CD8-positive, alpha-beta memory T cell (primary cell): ENCODE results near the gene FOXC1. TPM values are rescaled to one million over a fixed set of nuclear protein-coding genes. Genes with fewer than 3 reads are reported as not detected.

Source experiments
- CTCF ChIA-PET: fragments of 350-600 bp; sonication (Branson Sonifier 250); formaldehyde crosslinking; loops from one replicate; lab custom pipeline; 2021; ENCODE audit warnings: antibody characterized with exemption; lab: Charles Lee
- POLR2A ChIA-PET: fragments of 350-600 bp; sonication (Branson Sonifier 250); formaldehyde crosslinking; loops from one replicate; lab custom pipeline; 2021; ENCODE audit warnings: antibody characterized with exemption; lab: Charles Lee
- DNase-seq, 5 donors: peaks; one replicate each; pipeline versions ENCODE4 v3.0.0 to v3.0.0-alpha.2; 2020 to 2022; ENCODE audit warnings: mixed read lengths in 1 of 5
- H3K27ac ChIP-seq: one replicate; pipeline ENCODE4 v1.7.0; 2013; ENCODE audit warnings: low read depth, mild to moderate bottlenecking, low read length, moderate library complexity
- H3K27me3 ChIP-seq: 2 replicates; pipeline ENCODE4 v1.7.0; 2013; ENCODE audit warnings: low read length, mild to moderate bottlenecking; ENCODE audit not compliant: insufficient read depth, poor library complexity, severe bottlenecking
- H3K36me3 ChIP-seq: 2 replicates; pipeline ENCODE4 v1.7.0; 2013; ENCODE audit warnings: mild to moderate bottlenecking, low read length, moderate library complexity; ENCODE audit not compliant: insufficient read depth
- H3K4me1 ChIP-seq: 2 replicates; pipeline ENCODE4 v1.7.0; 2013; ENCODE audit warnings: mild to moderate bottlenecking, low read length, moderate library complexity; ENCODE audit not compliant: insufficient read depth
- H3K4me3 ChIP-seq: 2 replicates; pipeline ENCODE4 v1.7.0; 2013; ENCODE audit warnings: mild to moderate bottlenecking, low read length
- H3K9me3 ChIP-seq: 2 replicates; pipeline ENCODE4 v1.7.0; 2013; ENCODE audit warnings: mild to moderate bottlenecking, low read length
- H3K27ac Mint-ChIP-seq, 8 donors: one replicate each; pipeline ENCODE4 v1.8.0; 2020 to 2021; ENCODE audit warnings: mixed read lengths in 8 of 8, mild to moderate bottlenecking in 6 of 8, inconsistent platforms in 3 of 8, moderate library complexity in 3 of 8
- H3K27me3 Mint-ChIP-seq, 2 donors: one replicate each; pipeline ENCODE4 v1.8.0; 2020 to 2021; ENCODE audit warnings: mixed read lengths in 2 of 2, mild to moderate bottlenecking in 1 of 2, moderate library complexity in 1 of 2
- H3K36me3 Mint-ChIP-seq, 3 donors: one replicate each; pipeline ENCODE4 v1.8.0; 2020 to 2021; ENCODE audit warnings: mixed read lengths in 3 of 3, inconsistent platforms in 1 of 3, mild to moderate bottlenecking in 1 of 3
- H3K4me1 Mint-ChIP-seq, 3 donors: one replicate each; pipeline ENCODE4 v1.8.0; 2020 to 2021; ENCODE audit warnings: mixed read lengths in 3 of 3, inconsistent platforms in 1 of 3, mild to moderate bottlenecking in 1 of 3
- H3K4me3 Mint-ChIP-seq, 7 donors: one replicate each; pipeline ENCODE4 v1.8.0; 2020 to 2021; ENCODE audit warnings: mixed read lengths in 7 of 7, mild to moderate bottlenecking in 6 of 7, moderate library complexity in 4 of 7, inconsistent platforms in 2 of 7
- H3K9me3 Mint-ChIP-seq, 5 donors: one replicate each; pipeline ENCODE4 v1.8.0; 2020 to 2022; ENCODE audit warnings: mixed read lengths in 5 of 5, mild to moderate bottlenecking in 3 of 5, moderate library complexity in 2 of 5, inconsistent platforms in 1 of 5
- polyA plus RNA-seq: library from polyadenylated mRNA; unstranded; fragments of 300-500 nt; fragmentation: Illumina TruSeq; gene quantifications from one replicate; pipeline ENCODE4 v1.2.3, GENCODE V29; 2021
- total RNA-seq, 2 experiments: library from RNA; stranded (reverse); gene quantifications; one replicate each; pipeline ENCODE4 v1.2.3, GENCODE V29; 2021

FOXC1 gene
- not detected for total RNA-seq
- polyA plus RNA-seq, result not detected

DNA sequence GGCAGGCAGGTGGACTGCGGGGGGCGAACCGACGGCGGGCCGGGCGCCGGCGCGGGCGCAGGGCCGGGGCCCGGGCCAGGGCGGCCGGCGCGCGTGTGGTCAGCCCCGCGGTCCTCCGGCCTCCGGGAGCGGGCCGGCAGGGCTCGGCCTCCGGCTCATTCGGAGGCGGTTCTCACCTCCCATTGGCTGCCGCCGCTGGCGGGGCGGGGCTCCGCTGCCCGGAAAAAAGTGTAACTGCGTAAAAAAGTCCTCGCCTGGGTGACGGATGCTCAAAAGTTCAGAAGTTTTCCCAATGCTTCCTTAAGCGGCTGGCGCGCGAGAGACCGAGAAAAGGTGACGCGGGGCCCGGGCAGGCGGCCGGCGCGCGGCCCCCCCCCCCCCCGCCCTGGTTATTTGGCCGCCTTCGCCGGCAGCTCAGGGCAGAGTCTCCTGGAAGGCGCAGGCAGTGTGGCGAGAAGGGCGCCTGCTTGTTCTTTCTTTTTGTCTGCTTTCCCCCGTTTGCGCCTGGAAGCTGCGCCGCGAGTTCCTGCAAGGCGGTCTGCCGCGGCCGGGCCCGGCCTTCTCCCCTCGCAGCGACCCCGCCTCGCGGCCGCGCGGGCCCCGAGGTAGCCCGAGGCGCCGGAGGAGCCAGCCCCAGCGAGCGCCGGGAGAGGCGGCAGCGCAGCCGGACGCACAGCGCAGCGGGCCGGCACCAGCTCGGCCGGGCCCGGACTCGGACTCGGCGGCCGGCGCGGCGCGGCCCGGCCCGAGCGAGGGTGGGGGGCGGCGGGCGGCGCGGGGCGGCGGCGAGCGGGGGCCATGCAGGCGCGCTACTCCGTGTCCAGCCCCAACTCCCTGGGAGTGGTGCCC lies at the start of gene FOXC1:
Gene FOXC1 (plus strand): TSS at position 268 of the 849 bp plus-strand sequence. CDS start 531 bp downstream, at position 799.
- no peaks in the 10 kb centered on the region for H3K36me3 Mint-ChIP-seq

DNA sequence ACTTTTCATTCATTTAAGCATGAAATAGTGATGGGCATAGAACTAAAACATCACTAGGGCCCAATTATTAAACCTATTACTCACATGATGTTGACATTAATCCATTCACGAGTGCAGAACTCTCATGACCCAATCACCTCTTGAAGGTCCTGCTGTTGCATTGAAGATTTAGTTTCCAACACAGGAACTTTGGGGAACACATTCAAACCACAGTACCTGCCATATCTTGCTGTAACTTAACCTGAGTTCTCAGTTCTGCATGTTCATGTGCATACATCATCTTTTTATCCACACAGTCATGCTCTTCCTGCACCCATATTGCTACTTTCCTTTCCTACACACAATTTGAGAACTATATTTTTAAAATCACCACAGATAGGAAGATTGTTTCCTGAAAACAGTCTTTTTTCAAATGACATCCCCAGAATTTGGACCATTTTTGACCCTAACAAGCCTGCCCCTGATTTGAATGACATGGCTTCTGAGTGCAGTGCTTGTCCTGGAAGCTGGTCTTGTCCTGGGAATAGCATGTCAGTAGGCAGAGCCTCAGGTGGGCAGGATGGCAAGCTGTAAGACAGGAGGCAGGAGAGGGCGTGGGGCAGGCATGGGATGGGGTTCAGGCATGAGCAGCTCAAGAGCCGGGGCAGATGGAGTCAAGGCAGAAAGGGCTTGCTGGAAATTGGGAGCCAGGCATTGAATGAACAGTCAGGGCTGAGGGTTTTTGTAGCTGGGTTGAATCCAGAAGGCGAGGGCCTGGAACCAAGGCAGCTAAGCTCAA lies 49.2 kb upstream of the FOXC1 start:
- DNase-seq, result no peak
- ChIA-PET CTCF (interaction anchor here (1.1 to 1.4 kb wide), 3 partner anchors 8 to 37 kb away, joined by 3 to 4 read pairs (median 3); no protein-coding TSS in a partner anchor), POLR2A (no interaction called here)

More for the DNA sequence above, at the start of gene FOXC1:
- Mint-ChIP-seq H3K4me3 (peak within 1 kb of the TSS; percentile 77 to 89 (median 82)), H3K4me1 (peaks cover 44 to 65% (median 55%) of the 10 kb centered on the region in 3 donors), H3K27ac (peak within 1 kb of the TSS in 2 of 8 donors; percentile 40 to 74), H3K9me3 (peaks cover 0 to 3% (median 0%) of the 10 kb centered on the region in 5 donors), H3K27me3 (peaks cover 58 to 66% of the 10 kb centered on the region in 2 donors)
- Histone ChIP-seq H3K9me3 (no peaks in the 10 kb centered on the region), H3K27ac (no peak within 1 kb of the TSS), H3K4me1 (peaks cover 38% of the 10 kb centered on the region), H3K27me3 (peaks cover 58% of the 10 kb centered on the region), H3K4me3 (no peak within 1 kb of the TSS), H3K36me3 (no peaks in the 10 kb centered on the region)
- ChIA-PET CTCF (interaction anchor here (0.7 to 3.0 kb wide), 2 partner anchors 12 to 1025 kb away, joined by 3 to 17 read pairs; no protein-coding TSS in a partner anchor), POLR2A (no interaction called here)
- no peak for DNase-seq

DNA sequence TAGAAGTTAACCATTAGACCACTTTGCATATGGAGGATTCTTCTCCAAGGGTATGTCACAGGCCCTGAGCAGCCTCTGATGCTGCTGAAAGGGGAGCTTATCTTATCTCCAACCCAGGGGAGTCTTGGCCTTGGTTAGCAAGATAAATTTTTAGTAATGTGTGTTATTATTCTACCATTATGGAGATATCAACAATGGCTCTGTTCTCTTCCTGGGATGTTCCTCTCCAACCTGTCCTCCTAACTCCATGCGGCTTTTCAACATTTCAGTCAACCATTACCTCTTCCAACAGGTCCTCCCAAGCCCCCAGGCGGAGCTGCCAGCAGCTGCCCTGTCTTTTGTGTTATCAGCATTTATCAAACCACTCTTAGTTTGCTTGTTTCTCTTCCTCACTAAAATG lies 48.4 kb upstream of the FOXC1 start:
- POLR2A ChIA-PET, result no interaction called here
- Mint-ChIP-seq H3K27me3 (peaks cover 8 to 46% of the 10 kb centered on the region in 2 donors), H3K4me3 (no peak overlapping the region), H3K36me3 (no peaks in the 10 kb centered on the region), H3K9me3 (peaks cover 0 to 3% (median 0%) of the 10 kb centered on the region in 5 donors), H3K27ac (peak overlapping the region in 1 of 8 donors; percentile 9), H3K4me1 (no peaks in the 10 kb centered on the region)
- Histone ChIP-seq H3K4me3 (no peak overlapping the region), H3K36me3 (no peaks in the 10 kb centered on the region), H3K4me1 (no peaks in the 10 kb centered on the region), H3K9me3 (no peaks in the 10 kb centered on the region), H3K27ac (no peak overlapping the region), H3K27me3 (no peaks in the 10 kb centered on the region)
- CTCF ChIA-PET, result interaction anchor here (1.1 to 1.5 kb wide), 4 partner anchors 9 to 37 kb away, joined by 3 to 4 read pairs (median 4); no protein-coding TSS in a partner anchor
- DNase-seq, result no peak

More for the DNA sequence above, 49.2 kb upstream of the FOXC1 start:
- no peaks in the 10 kb centered on the region for H3K36me3 Mint-ChIP-seq
- H3K9me3 Mint-ChIP-seq, result peaks cover 0 to 5% (median 0%) of the 10 kb centered on the region in 5 donors
- H3K27me3 Mint-ChIP-seq, result peaks cover 9 to 52% of the 10 kb centered on the region in 2 donors
- Histone ChIP-seq H3K27me3 (no peaks in the 10 kb centered on the region), H3K27ac (no peak overlapping the region), H3K4me3 (no peak overlapping the region), H3K9me3 (no peaks in the 10 kb centered on the region), H3K4me1 (no peaks in the 10 kb centered on the region), H3K36me3 (no peaks in the 10 kb centered on the region)
- H3K4me3 Mint-ChIP-seq, result no peak overlapping the region
- no peaks in the 10 kb centered on the region for H3K4me1 Mint-ChIP-seq
- no peak overlapping the region for H3K27ac Mint-ChIP-seq

DNA sequence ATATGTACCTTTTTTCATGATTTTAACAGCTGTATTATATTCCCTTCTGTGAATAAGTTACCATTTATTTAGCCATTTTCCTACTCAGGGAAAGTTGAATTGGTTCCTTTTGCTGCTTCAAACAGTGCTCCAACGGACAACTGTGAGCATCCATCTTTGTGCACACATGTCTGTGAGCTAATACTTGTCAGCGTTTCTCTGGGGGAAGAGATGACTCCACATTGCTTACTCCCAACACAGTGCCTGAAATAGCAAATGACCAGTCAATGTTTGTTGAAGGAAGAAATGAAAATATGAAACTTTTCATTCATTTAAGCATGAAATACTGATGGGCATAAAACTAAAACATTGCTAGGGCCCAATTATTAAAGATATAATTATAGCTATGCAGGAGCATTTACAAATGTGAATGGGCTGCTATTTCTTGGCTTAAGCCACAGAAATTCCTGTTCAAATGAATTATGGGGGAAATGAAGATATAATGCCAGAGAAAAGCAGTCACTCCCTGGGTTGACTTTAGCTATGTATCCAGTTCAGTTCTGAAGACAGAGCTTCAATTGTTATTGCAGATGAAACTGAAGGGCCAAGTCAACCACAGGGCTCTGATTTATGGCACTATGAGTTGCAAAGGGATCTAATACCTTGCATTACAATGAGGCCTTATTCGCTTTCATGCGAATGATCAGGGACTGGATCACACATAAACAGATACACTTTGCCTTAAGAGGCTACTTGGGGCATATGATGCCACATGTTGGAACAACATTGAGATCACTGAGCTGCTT lies 47.4 kb upstream of the FOXC1 start:
- no peak overlapping the region for H3K27ac ChIP-seq
- POLR2A ChIA-PET, result no interaction called here
- no peaks in the 10 kb centered on the region for H3K27me3 ChIP-seq
- Mint-ChIP-seq H3K27me3 (peaks cover 4 to 36% of the 10 kb centered on the region in 2 donors), H3K27ac (no peak overlapping the region), H3K9me3 (peaks cover 0 to 3% (median 0%) of the 10 kb centered on the region in 5 donors), H3K36me3 (no peaks in the 10 kb centered on the region), H3K4me3 (no peak overlapping the region), H3K4me1 (no peaks in the 10 kb centered on the region)
- H3K9me3 ChIP-seq, result no peaks in the 10 kb centered on the region
- H3K36me3 ChIP-seq, result no peaks in the 10 kb centered on the region
- CTCF ChIA-PET, result interaction anchor here (0.9 to 1.5 kb wide), 4 partner anchors 10 to 1072 kb away, joined by 3 to 4 read pairs (median 4); no protein-coding TSS in a partner anchor
- no peak for DNase-seq
- no peaks in the 10 kb centered on the region for H3K4me1 ChIP-seq
- H3K4me3 ChIP-seq, result no peak overlapping the region

DNA sequence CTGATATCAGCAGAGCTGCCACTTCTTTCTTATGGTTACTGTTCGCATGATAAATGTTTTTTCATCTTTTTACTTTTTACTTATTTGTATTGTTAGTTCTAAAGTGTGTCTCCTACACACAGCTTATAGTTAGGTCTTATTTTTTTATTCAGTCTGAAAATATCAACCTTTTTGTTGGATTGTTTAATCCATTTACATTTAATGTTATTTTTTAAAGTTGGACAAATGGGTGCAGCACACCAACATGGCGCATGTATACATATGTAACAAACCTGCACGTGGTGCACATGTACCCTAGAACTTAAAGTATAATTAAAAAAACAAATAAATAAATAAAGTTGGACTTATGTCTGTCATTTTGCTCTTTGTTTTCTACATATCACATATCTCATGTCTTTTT lies 40.3 kb upstream of the FOXC1 start:
- H3K27me3 ChIP-seq, result no peaks in the 10 kb centered on the region

DNA sequence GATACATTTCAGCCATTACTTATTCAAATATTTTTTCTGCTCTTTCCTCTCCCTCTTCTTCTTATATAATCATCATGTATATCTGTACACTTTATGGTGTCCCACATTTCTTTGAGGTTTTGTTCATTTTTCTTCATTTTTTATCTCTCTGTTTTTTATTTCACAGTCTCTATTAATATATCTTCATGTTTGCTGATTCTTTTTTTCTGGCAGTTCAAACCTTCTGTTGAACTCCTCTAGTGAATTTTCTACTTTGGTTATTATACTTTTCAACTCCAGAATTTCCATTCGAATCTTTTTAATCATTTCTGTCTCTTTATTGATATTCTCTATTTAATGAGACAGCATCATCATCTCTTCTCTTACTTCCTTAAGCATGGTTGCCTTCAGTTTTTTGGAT lies 38.9 kb upstream of the FOXC1 start:
- CTCF ChIA-PET, result no interaction called here
- H3K27ac ChIP-seq, result no peak overlapping the region
- H3K27ac Mint-ChIP-seq, result no peak overlapping the region
- H3K4me3 ChIP-seq, result no peak overlapping the region
- no peaks in the 10 kb centered on the region for H3K4me1 Mint-ChIP-seq
- H3K9me3 ChIP-seq, result no peaks in the 10 kb centered on the region
- H3K27me3 ChIP-seq, result no peaks in the 10 kb centered on the region
- POLR2A ChIA-PET, result no interaction called here
- H3K4me1 ChIP-seq, result no peaks in the 10 kb centered on the region
- H3K4me3 Mint-ChIP-seq, result no peak overlapping the region
- no peak for DNase-seq
- peaks cover 13 to 41% of the 10 kb centered on the region in 2 donors for H3K27me3 Mint-ChIP-seq
- H3K36me3 Mint-ChIP-seq, result peaks cover 0 to 16% (median 2%) of the 10 kb centered on the region in 3 donors
- H3K9me3 Mint-ChIP-seq, result peaks cover 17 to 23% (median 20%) of the 10 kb centered on the region in 5 donors
- no peaks in the 10 kb centered on the region for H3K36me3 ChIP-seq

More for the DNA sequence above, 40.3 kb upstream of the FOXC1 start:
- H3K36me3 Mint-ChIP-seq, result peaks cover 0 to 16% (median 2%) of the 10 kb centered on the region in 3 donors
- no peak overlapping the region for H3K27ac Mint-ChIP-seq
- POLR2A ChIA-PET, result no interaction called here
- H3K27me3 Mint-ChIP-seq, result peaks cover 10 to 30% of the 10 kb centered on the region in 2 donors
- no peak overlapping the region for H3K27ac ChIP-seq
- no peaks in the 10 kb centered on the region for H3K9me3 ChIP-seq
- CTCF ChIA-PET, result no interaction called here
- no peak for DNase-seq
- H3K4me3 Mint-ChIP-seq, result no peak overlapping the region
- no peaks in the 10 kb centered on the region for H3K4me1 Mint-ChIP-seq
- H3K4me1 ChIP-seq, result no peaks in the 10 kb centered on the region
- no peak overlapping the region for H3K4me3 ChIP-seq
- peaks cover 17 to 23% (median 20%) of the 10 kb centered on the region in 5 donors for H3K9me3 Mint-ChIP-seq
- H3K36me3 ChIP-seq, result no peaks in the 10 kb centered on the region

DNA sequence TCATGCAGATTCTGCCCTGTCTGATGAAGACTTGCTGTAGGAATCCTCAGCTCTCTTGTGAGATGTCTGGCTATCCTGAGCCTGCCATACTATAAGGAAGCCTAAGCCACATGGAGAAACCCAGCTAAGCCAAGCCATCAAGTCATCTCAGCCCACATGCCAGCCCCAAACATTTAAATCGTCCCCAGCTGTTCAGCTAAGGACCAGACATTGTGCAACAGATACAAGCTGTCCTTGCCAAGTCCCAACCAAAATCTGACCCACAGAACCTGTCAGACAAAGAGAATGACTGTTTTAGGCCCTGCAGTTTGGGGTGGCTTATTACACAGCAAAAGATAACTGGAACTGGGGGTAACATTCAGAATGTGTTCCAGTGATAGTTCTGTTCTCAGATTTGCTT lies 36.8 kb upstream of the FOXC1 start:
- Histone ChIP-seq H3K36me3 (no peaks in the 10 kb centered on the region), H3K4me1 (no peaks in the 10 kb centered on the region), H3K4me3 (no peak overlapping the region), H3K9me3 (no peaks in the 10 kb centered on the region), H3K27me3 (no peaks in the 10 kb centered on the region), H3K27ac (no peak overlapping the region)
- ChIA-PET CTCF (interaction anchor here (1.0 kb wide), 1 partner anchor 10 kb away, joined by 3 read pairs; no protein-coding TSS in a partner anchor), POLR2A (no interaction called here)
- no peaks in the 10 kb centered on the region for H3K4me1 Mint-ChIP-seq
- no peak overlapping the region for H3K4me3 Mint-ChIP-seq
- H3K36me3 Mint-ChIP-seq, result peaks cover 0 to 16% (median 2%) of the 10 kb centered on the region in 3 donors
- peaks cover 23 to 45% of the 10 kb centered on the region in 2 donors for H3K27me3 Mint-ChIP-seq
- peaks cover 17 to 23% (median 20%) of the 10 kb centered on the region in 5 donors for H3K9me3 Mint-ChIP-seq
- H3K27ac Mint-ChIP-seq, result no peak overlapping the region
- DNase-seq, result no peak
